Measurements from ENCODE around the gene LSP1. TPM values are rescaled to one million over a fixed set of nuclear protein-coding genes. Genes with fewer than 3 reads are reported as not detected.

Gene LSP1
- total RNA-seq, 2 experiments from 2014 or later: 42.4 to 42.9 TPM

- CTCF ChIA-PET: interaction anchor here (0.6 kb wide), 1 partner anchor 238 kb away, joined by 3 read pairs; no protein-coding TSS in a partner anchor
- Mint-ChIP-seq H3K4me1 (ENCODE audit: low read depth) (peaks cover 4% of the 10 kb centered on the region), H3K27me3 (ENCODE audit: low read depth) (no peaks in the 10 kb centered on the region), H3K4me3 (no peak overlapping the region), H3K27ac (no peak overlapping the region), H3K36me3 (ENCODE audit: low read depth) (no peaks in the 10 kb centered on the region), H3K9me3 (no peaks in the 10 kb centered on the region)
- DNase-seq: no peak
- intact Hi-C loops (cut with micrococcal nuclease): no loop called here
Measured at GRCh38 chr11:1932681-1933080, 79.8 kb downstream of the LSP1 start.

- Mint-ChIP-seq H3K36me3 (ENCODE audit: low read depth) (no peaks in the 10 kb centered on the region), H3K4me3 (no peak overlapping the region), H3K9me3 (no peaks in the 10 kb centered on the region), H3K4me1 (ENCODE audit: low read depth) (peaks cover 4% of the 10 kb centered on the region), H3K27ac (no peak overlapping the region), H3K27me3 (ENCODE audit: low read depth) (no peaks in the 10 kb centered on the region)
- CTCF ChIA-PET: no interaction called here
- no peak for DNase-seq
- intact Hi-C loops (cut with micrococcal nuclease): no loop called here
Measured at GRCh38 chr11:1933416-1934334, 80.8 kb downstream of the LSP1 start.

- intact Hi-C loops (cut with micrococcal nuclease): no loop called here
- DNase-seq: no peak
Measured at GRCh38 chr11:1934335-1935155, 81.7 kb downstream of the LSP1 start.

GRCh38 chr11:1935156-1936071 lies 82.5 kb downstream of the LSP1 start:
- CTCF ChIA-PET: interaction anchor here (1.2 kb wide), 1 partner anchor 53 kb away, joined by 3 read pairs; no protein-coding TSS in a partner anchor
- Mint-ChIP-seq H3K4me1 (ENCODE audit: low read depth) (peaks cover 5% of the 10 kb centered on the region), H3K4me3 (no peak overlapping the region), H3K36me3 (ENCODE audit: low read depth) (no peaks in the 10 kb centered on the region), H3K27me3 (ENCODE audit: low read depth) (no peaks in the 10 kb centered on the region), H3K9me3 (no peaks in the 10 kb centered on the region), H3K27ac (no peak overlapping the region)
- intact Hi-C loops (cut with micrococcal nuclease): no loop called here
- DNase-seq: no peak

More at GRCh38 chr11:1934335-1935155, 81.7 kb downstream of the LSP1 start:
- CTCF ChIA-PET: interaction anchor here (1.2 kb wide), 1 partner anchor 52 kb away, joined by 3 read pairs; no protein-coding TSS in a partner anchor
- no peak overlapping the region for H3K4me3 Mint-ChIP-seq
- H3K9me3 Mint-ChIP-seq: no peaks in the 10 kb centered on the region
- H3K27ac Mint-ChIP-seq: no peak overlapping the region
- H3K36me3 Mint-ChIP-seq (ENCODE audit: low read depth): no peaks in the 10 kb centered on the region
- H3K4me1 Mint-ChIP-seq (ENCODE audit: low read depth): peaks cover 7% of the 10 kb centered on the region
- no peaks in the 10 kb centered on the region for H3K27me3 Mint-ChIP-seq (ENCODE audit: low read depth)

- H3K9me3 Mint-ChIP-seq: no peaks in the 10 kb centered on the region
- no peaks in the 10 kb centered on the region for H3K36me3 Mint-ChIP-seq (ENCODE audit: low read depth)
- H3K27me3 Mint-ChIP-seq (ENCODE audit: low read depth): no peaks in the 10 kb centered on the region
- intact Hi-C loops (cut with micrococcal nuclease): no loop called here
- DNase-seq: no peak
- CTCF ChIA-PET: no interaction called here
- H3K4me3 Mint-ChIP-seq: no peak overlapping the region
- H3K27ac Mint-ChIP-seq: no peak overlapping the region
- H3K4me1 Mint-ChIP-seq (ENCODE audit: low read depth): peaks cover 3% of the 10 kb centered on the region
Measured at GRCh38 chr11:1936072-1936780, 83.3 kb downstream of the LSP1 start.

- no peak overlapping the region for H3K27ac Mint-ChIP-seq
- H3K4me1 Mint-ChIP-seq (ENCODE audit: low read depth): peaks cover 3% of the 10 kb centered on the region
- H3K27me3 Mint-ChIP-seq (ENCODE audit: low read depth): no peaks in the 10 kb centered on the region
- H3K4me3 Mint-ChIP-seq: no peak overlapping the region
- no peaks in the 10 kb centered on the region for H3K36me3 Mint-ChIP-seq (ENCODE audit: low read depth)
- H3K9me3 Mint-ChIP-seq: no peaks in the 10 kb centered on the region
- DNase-seq: no peak
- intact Hi-C loops (cut with micrococcal nuclease): no loop called here
- CTCF ChIA-PET: interaction anchor here (0.8 kb wide), 1 partner anchor 284 kb away, joined by 4 read pairs; no protein-coding TSS in a partner anchor
Measured at GRCh38 chr11:1936781-1937615, 84.1 kb downstream of the LSP1 start.

- Mint-ChIP-seq H3K27me3 (ENCODE audit: low read depth) (no peaks in the 10 kb centered on the region), H3K4me3 (no peak overlapping the region), H3K9me3 (no peaks in the 10 kb centered on the region), H3K4me1 (ENCODE audit: low read depth) (peaks cover 3% of the 10 kb centered on the region), H3K36me3 (ENCODE audit: low read depth) (no peaks in the 10 kb centered on the region), H3K27ac (no peak overlapping the region)
- DNase-seq: no peak
- CTCF ChIA-PET: interaction anchor here (0.8 kb wide), 2 partner anchors 30 to 285 kb away, joined by 3 to 4 read pairs; no protein-coding TSS in a partner anchor
- intact Hi-C loops (cut with micrococcal nuclease): no loop called here
Measured at GRCh38 chr11:1937616-1938342, 84.9 kb downstream of the LSP1 start.

- Mint-ChIP-seq H3K36me3 (ENCODE audit: low read depth) (no peaks in the 10 kb centered on the region), H3K4me1 (ENCODE audit: low read depth) (peaks cover 3% of the 10 kb centered on the region), H3K27ac (no peak overlapping the region), H3K9me3 (no peaks in the 10 kb centered on the region), H3K4me3 (no peak overlapping the region), H3K27me3 (ENCODE audit: low read depth) (no peaks in the 10 kb centered on the region)
- intact Hi-C loops (cut with micrococcal nuclease): loop anchor here (1.0 kb wide), 1 partner anchor 44 kb away; no protein-coding TSS in a partner anchor
- no peak for DNase-seq
- CTCF ChIA-PET: interaction anchor here (0.8 kb wide), 1 partner anchor 29 kb away, joined by 3 read pairs; no protein-coding TSS in a partner anchor
Measured at GRCh38 chr11:1938343-1939005, 85.6 kb downstream of the LSP1 start.

- intact Hi-C loops (cut with micrococcal nuclease): loop anchor here (1.0 kb wide), 1 partner anchor 45 kb away; no protein-coding TSS in a partner anchor
- peaks cover 3% of the 10 kb centered on the region for H3K4me1 Mint-ChIP-seq (ENCODE audit: low read depth)
- H3K9me3 Mint-ChIP-seq: no peaks in the 10 kb centered on the region
- CTCF ChIA-PET: interaction anchor here (0.8 kb wide), 1 partner anchor 29 kb away, joined by 3 read pairs; no protein-coding TSS in a partner anchor
- H3K27me3 Mint-ChIP-seq (ENCODE audit: low read depth): no peaks in the 10 kb centered on the region
- H3K27ac Mint-ChIP-seq: no peak overlapping the region
- H3K36me3 Mint-ChIP-seq (ENCODE audit: low read depth): no peaks in the 10 kb centered on the region
- no peak overlapping the region for H3K4me3 Mint-ChIP-seq
- no peak for DNase-seq
Measured at GRCh38 chr11:1939006-1939625, 86.2 kb downstream of the LSP1 start.

All from activated naive CD4-positive, alpha-beta T cell treated with anti-CD3 and anti-CD28 coated beads for 36 hours (primary cell).